GM12878 (cell line): Measurements from ENCODE around the gene BDH1. TPM values are rescaled to one million over a fixed set of nuclear protein-coding genes. Genes with fewer than 3 reads are reported as not detected.

ENCODE experiments used
- ATAC-seq: fragments of 200-7000 bp; cut with Tn5 transposase; 3 replicates; pipeline ENCODE4 v1.9.1; 2020; ENCODE audit warnings: mild to moderate bottlenecking, moderate library complexity
- BruUV-seq: library from RNA; stranded (reverse); fragments of 400-500 nt; replicated peaks from 2 replicates; lab custom pipeline; 2021; lab: Mats Ljungman, UMichigan
- CTCF ChIA-PET: fragments of 300-600 bp; sonication (Branson Sonifier 250); formaldehyde crosslinking; extraction: SDS; loops from one replicate; lab custom pipeline; 2021; ENCODE audit warnings: inconsistent platforms; lab: Yijun Ruan, JAX
- POLR2A ChIA-PET: fragments of 350-600 bp; formaldehyde crosslinking; extraction: SDS; loops from one replicate; lab custom pipeline; 2021; ENCODE audit warnings: inconsistent platforms; lab: Charles Lee
- RAD21 ChIA-PET: fragments of 300-600 bp; sonication (Branson Sonifier 250); formaldehyde crosslinking; loops from one replicate; lab custom pipeline; 2023; ENCODE audit warnings: antibody characterized with exemption; ENCODE audit not compliant: unreplicated experiment; lab: Charles Lee
- SMC1A ChIA-PET: fragments of 300-600 bp; sonication (Branson Sonifier 250); formaldehyde crosslinking; loops from one replicate; lab custom pipeline; 2023; ENCODE audit not compliant: unreplicated experiment, uncharacterized antibody; lab: Charles Lee
- DNase-seq: peaks from one replicate; pipeline ENCODE4 v3.0.0-alpha.2; 2011; ENCODE audit warnings: low read depth, low spot score
- FAIRE-seq: peaks from 3 replicates; lab custom pipeline; 2011; peaks lifted over from hg19 to GRCh38; lab: Jason Lieb, UNC
- H2AFZ ChIP-seq: 2 replicates; pipeline ENCODE4 v1.6.0; 2011; ENCODE audit warnings: low read depth, low read length, control low read depth; ENCODE audit not compliant: control insufficient read depth
- H3K27ac ChIP-seq: 2 replicates; pipeline ENCODE4 v1.5.1; 2011; ENCODE audit warnings: control low read depth; ENCODE audit not compliant: control insufficient read depth, insufficient read depth
- H3K27me3 ChIP-seq, 2 experiments: replicated peaks in 1 of 2; 2 replicates each; pipeline versions ENCODE4 v1.6.0 to v1.6.1; 2011; ENCODE audit warnings: low read length in 1 of 2; ENCODE audit not compliant: control insufficient read depth in 2 of 2, insufficient read depth in 2 of 2
- H3K36me3 ChIP-seq, 2 experiments: 2 replicates each; pipeline ENCODE4 v1.5.1; 2011; ENCODE audit warnings: low read length in 1 of 2; ENCODE audit not compliant: control insufficient read depth in 2 of 2, insufficient read depth in 2 of 2
- H3K4me1 ChIP-seq: 2 replicates; pipeline ENCODE4 v1.6.1; 2011; ENCODE audit warnings: mild to moderate bottlenecking, low read length, moderate library complexity, mixed read lengths; ENCODE audit not compliant: control insufficient read depth, insufficient read depth
- H3K4me2 ChIP-seq: 2 replicates; pipeline ENCODE4 v1.6.0; 2011; ENCODE audit warnings: control low read depth; ENCODE audit not compliant: control insufficient read depth, insufficient read depth
- H3K4me3 ChIP-seq: fragments of 200-600 bp; sonication (generic); 2 replicates; pipeline ENCODE4 v1.5.1; 2016
- H3K79me2 ChIP-seq: 2 replicates; pipeline ENCODE4 v1.6.0; 2011; ENCODE audit warnings: low read length; ENCODE audit not compliant: control insufficient read depth, insufficient read depth
- H3K9ac ChIP-seq: 2 replicates; pipeline ENCODE4 v1.8.0; 2011; ENCODE audit warnings: low read length, control low read depth, mixed read lengths; ENCODE audit not compliant: control insufficient read depth, insufficient read depth
- H3K9me3 ChIP-seq: replicated peaks from 3 replicates; pipeline ENCODE4 v1.5.1; 2011; ENCODE audit warnings: mild to moderate bottlenecking, low read length; ENCODE audit not compliant: control insufficient read depth, insufficient read depth
- H4K20me1 ChIP-seq: 2 replicates; pipeline ENCODE4 v1.6.0; 2011; ENCODE audit not compliant: control insufficient read depth, insufficient read depth
- CBFB ChIP-seq: IDR thresholded peaks from 2 replicates; pipeline ENCODE4 v1.6.1; 2016; ENCODE audit warnings: antibody characterized with exemption, low read depth
- HDGF ChIP-seq: fragments of 450-650 bp; IDR thresholded peaks from 2 replicates; pipeline ENCODE4 v1.6.1; 2016; ENCODE audit warnings: antibody characterized with exemption
- NBN ChIP-seq: fragments of 450-650 bp; IDR thresholded peaks from 2 replicates; pipeline ENCODE4 v1.6.1; 2016
- RUNX3 ChIP-seq: IDR thresholded peaks from 2 replicates; pipeline ENCODE4 v1.6.1; 2012; ENCODE audit warnings: low read length, inconsistent platforms
- WRNIP1 ChIP-seq: IDR thresholded peaks from 2 replicates; pipeline ENCODE4 v1.6.1; 2011; ENCODE audit warnings: low read depth, low read length, improper control_type of control experiment, borderline replicate concordance
- WGBS: methylation state at CpG from one replicate; pipeline ENCODE4 v1.1.6; 2016; ENCODE audit warnings: low lambda C conversion rate; ENCODE audit not compliant: insufficient replicate concordance, insufficient coverage; ENCODE audit errors: missing lambda C conversion rate; 5-methylcytosine and 5-hydroxymethylcytosine counted together
- in situ Hi-C: fragments of 300-500 bp; cut with MboI; formaldehyde crosslinking; loops from 9 replicates; pipeline ENCODE4 v1.14.3; 2018; ENCODE audit warnings: mixed read lengths
- intact Hi-C: fragments of 100-400 bp; cut with micrococcal nuclease; formaldehyde crosslinking; loops from one replicate; pipeline ENCODE4 v1.14.2; 2022; ENCODE audit not compliant: unreplicated experiment
- polyA plus RNA-seq, 11 experiments: library from polyadenylated mRNA; depleted of rRNA in 4 of 11; unstranded in 6 of 11; stranded (reverse) in 5 of 11; fragments of >200 nt; fragmentation: Nextera tagmentation in 4 of 11; fragmentation: Illumina TruSeq in 1 of 11; extraction: Ambion mirVana in 4 of 11; extraction: Trizol in 1 of 11; gene quantifications; 1 replicate in 1 of 11; 2 replicates in 10 of 11; pipeline versions ENCODE4 v1.2.1 to v1.2.3, GENCODE V29; 2011 to 2016; ENCODE audit warnings: inconsistent platforms in 2 of 11, missing spikeins in 2 of 11, low read depth in 1 of 11
- total RNA-seq, 4 experiments: library from RNA; depleted of rRNA in 3 of 4; stranded (reverse); fragments of >200 nt in 3 of 4; fragmentation: Illumina TruSeq in 1 of 4; extraction: Trizol in 1 of 4; gene quantifications; 2 replicates each; pipeline versions ENCODE4 v1.2.1 to v1.2.3, GENCODE V29; 2013 to 2021
- TF ChIP-seq, protein P1 (sequence below): IDR thresholded peaks from 2 replicates; pipeline ENCODE4 v1.6.1; 2012; ENCODE audit warnings: mild to moderate bottlenecking, low read depth, low read length
- TF ChIP-seq, protein P2 (sequence below): IDR thresholded peaks from 2 replicates; pipeline ENCODE4 v1.6.1; 2012; ENCODE audit warnings: low read depth, low read length, improper control_type of control experiment
- TF ChIP-seq, protein P3 (sequence below): fragments of 450-650 bp; IDR thresholded peaks from 2 replicates; pipeline ENCODE4 v1.6.1; 2017; ENCODE audit warnings: mild to moderate bottlenecking, moderate library complexity
- TF ChIP-seq, protein P4 (sequence below): fragments of 450-650 bp; IDR thresholded peaks from 2 replicates; pipeline ENCODE4 v1.6.1; 2016; ENCODE audit warnings: mild to moderate bottlenecking, moderate library complexity, borderline replicate concordance

Gene BDH1
- total and polyA plus RNA-seq, 10 of the 15 experiments (the other 5 are each of a cell fraction or from before 2014, with no cell fraction given), result 11.3 to 84.5 (median 60.3) TPM

DNA sequence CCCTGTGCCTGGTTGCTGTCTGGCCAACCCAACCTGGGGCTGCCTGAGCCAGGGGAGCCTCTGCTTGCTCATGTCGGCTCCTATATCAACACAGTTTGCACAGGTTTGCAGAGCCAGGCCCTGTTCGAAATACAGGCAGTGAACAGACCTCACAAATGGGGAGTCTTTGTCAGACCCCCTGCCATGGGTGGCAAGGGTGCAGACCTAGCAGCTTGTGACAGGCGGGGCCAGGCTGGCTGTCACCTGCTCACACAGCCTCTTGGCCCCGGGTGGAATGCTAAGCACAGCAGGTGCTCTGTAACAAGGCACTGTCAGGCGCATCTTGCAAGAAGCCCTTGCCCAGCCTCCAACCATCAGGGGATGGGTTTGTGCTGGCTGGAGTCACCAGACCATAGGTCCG lies 47.3 kb downstream of the BDH1 start:
- in situ Hi-C loops, result loop anchor here (25.0 kb wide), 1 partner anchor 521 kb away; no protein-coding TSS in a partner anchor
- DNase-seq (no peak), ATAC-seq (no peak), FAIRE-seq (no peak)
- Histone ChIP-seq H3K4me3 (no peak overlapping the region), H3K79me2 (no peaks in the 10 kb centered on the region), H4K20me1 (no peaks in the 10 kb centered on the region; the same call in 1 of the 2 replicates), H3K9me3 (no peaks in the 10 kb centered on the region), H3K4me2 (no peak overlapping the region), H3K9ac (no peak overlapping the region), H2AFZ (no peak overlapping the region), H3K27ac (no peak overlapping the region), H3K36me3 (peaks cover 0 to 10% of the 10 kb centered on the region in 2 experiments; a peak in 3 of 4 replicates), H3K4me1 (no peaks in the 10 kb centered on the region), H3K27me3 (no peaks in the 10 kb centered on the region)
- RAD21 ChIA-PET, result interaction anchor here (0.6 to 4.5 kb wide), 3 partner anchors 113 to 524 kb away, joined by 3 to 26 read pairs (median 3); no protein-coding TSS in a partner anchor
- intact Hi-C loops, result no loop called here
- TF ChIP-seq HDGF, result no peak
- no peak for TF ChIP-seq RUNX3
- TF ChIP-seq, protein P1, sequence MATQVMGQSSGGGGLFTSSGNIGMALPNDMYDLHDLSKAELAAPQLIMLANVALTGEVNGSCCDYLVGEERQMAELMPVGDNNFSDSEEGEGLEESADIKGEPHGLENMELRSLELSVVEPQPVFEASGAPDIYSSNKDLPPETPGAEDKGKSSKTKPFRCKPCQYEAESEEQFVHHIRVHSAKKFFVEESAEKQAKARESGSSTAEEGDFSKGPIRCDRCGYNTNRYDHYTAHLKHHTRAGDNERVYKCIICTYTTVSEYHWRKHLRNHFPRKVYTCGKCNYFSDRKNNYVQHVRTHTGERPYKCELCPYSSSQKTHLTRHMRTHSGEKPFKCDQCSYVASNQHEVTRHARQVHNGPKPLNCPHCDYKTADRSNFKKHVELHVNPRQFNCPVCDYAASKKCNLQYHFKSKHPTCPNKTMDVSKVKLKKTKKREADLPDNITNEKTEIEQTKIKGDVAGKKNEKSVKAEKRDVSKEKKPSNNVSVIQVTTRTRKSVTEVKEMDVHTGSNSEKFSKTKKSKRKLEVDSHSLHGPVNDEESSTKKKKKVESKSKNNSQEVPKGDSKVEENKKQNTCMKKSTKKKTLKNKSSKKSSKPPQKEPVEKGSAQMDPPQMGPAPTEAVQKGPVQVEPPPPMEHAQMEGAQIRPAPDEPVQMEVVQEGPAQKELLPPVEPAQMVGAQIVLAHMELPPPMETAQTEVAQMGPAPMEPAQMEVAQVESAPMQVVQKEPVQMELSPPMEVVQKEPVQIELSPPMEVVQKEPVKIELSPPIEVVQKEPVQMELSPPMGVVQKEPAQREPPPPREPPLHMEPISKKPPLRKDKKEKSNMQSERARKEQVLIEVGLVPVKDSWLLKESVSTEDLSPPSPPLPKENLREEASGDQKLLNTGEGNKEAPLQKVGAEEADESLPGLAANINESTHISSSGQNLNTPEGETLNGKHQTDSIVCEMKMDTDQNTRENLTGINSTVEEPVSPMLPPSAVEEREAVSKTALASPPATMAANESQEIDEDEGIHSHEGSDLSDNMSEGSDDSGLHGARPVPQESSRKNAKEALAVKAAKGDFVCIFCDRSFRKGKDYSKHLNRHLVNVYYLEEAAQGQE, result no peak
- no peak for TF ChIP-seq WRNIP1
- TF ChIP-seq, protein P2, sequence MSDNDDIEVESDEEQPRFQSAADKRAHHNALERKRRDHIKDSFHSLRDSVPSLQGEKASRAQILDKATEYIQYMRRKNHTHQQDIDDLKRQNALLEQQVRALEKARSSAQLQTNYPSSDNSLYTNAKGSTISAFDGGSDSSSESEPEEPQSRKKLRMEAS, result no peak
- TF ChIP-seq, protein P3, sequence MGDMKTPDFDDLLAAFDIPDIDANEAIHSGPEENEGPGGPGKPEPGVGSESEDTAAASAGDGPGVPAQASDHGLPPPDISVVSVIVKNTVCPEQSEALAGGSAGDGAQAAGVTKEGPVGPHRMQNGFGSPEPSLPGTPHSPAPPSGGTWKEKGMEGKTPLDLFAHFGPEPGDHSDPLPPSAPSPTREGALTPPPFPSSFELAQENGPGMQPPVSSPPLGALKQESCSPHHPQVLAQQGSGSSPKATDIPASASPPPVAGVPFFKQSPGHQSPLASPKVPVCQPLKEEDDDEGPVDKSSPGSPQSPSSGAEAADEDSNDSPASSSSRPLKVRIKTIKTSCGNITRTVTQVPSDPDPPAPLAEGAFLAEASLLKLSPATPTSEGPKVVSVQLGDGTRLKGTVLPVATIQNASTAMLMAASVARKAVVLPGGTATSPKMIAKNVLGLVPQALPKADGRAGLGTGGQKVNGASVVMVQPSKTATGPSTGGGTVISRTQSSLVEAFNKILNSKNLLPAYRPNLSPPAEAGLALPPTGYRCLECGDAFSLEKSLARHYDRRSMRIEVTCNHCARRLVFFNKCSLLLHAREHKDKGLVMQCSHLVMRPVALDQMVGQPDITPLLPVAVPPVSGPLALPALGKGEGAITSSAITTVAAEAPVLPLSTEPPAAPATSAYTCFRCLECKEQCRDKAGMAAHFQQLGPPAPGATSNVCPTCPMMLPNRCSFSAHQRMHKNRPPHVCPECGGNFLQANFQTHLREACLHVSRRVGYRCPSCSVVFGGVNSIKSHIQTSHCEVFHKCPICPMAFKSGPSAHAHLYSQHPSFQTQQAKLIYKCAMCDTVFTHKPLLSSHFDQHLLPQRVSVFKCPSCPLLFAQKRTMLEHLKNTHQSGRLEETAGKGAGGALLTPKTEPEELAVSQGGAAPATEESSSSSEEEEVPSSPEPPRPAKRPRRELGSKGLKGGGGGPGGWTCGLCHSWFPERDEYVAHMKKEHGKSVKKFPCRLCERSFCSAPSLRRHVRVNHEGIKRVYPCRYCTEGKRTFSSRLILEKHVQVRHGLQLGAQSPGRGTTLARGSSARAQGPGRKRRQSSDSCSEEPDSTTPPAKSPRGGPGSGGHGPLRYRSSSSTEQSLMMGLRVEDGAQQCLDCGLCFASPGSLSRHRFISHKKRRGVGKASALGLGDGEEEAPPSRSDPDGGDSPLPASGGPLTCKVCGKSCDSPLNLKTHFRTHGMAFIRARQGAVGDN, result no peak
- TF ChIP-seq, protein P4, sequence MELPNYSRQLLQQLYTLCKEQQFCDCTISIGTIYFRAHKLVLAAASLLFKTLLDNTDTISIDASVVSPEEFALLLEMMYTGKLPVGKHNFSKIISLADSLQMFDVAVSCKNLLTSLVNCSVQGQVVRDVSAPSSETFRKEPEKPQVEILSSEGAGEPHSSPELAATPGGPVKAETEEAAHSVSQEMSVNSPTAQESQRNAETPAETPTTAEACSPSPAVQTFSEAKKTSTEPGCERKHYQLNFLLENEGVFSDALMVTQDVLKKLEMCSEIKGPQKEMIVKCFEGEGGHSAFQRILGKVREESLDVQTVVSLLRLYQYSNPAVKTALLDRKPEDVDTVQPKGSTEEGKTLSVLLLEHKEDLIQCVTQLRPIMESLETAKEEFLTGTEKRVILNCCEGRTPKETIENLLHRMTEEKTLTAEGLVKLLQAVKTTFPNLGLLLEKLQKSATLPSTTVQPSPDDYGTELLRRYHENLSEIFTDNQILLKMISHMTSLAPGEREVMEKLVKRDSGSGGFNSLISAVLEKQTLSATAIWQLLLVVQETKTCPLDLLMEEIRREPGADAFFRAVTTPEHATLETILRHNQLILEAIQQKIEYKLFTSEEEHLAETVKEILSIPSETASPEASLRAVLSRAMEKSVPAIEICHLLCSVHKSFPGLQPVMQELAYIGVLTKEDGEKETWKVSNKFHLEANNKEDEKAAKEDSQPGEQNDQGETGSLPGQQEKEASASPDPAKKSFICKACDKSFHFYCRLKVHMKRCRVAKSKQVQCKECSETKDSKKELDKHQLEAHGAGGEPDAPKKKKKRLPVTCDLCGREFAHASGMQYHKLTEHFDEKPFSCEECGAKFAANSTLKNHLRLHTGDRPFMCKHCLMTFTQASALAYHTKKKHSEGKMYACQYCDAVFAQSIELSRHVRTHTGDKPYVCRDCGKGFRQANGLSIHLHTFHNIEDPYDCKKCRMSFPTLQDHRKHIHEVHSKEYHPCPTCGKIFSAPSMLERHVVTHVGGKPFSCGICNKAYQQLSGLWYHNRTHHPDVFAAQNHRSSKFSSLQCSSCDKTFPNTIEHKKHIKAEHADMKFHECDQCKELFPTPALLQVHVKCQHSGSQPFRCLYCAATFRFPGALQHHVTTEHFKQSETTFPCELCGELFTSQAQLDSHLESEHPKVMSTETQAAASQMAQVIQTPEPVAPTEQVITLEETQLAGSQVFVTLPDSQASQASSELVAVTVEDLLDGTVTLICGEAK, result no peak
- no peak for TF ChIP-seq NBN
- TF ChIP-seq CBFB, result no peak
- SMC1A ChIA-PET, result interaction anchor here (1.0 to 3.1 kb wide), 3 partner anchors 139 to 286 kb away, joined by 3 to 14 read pairs (median 6); no protein-coding TSS in a partner anchor
- POLR2A ChIA-PET, result no interaction called here
- no TSS peak for BruUV-seq
- 64% methylated on average over 6 of the region's 6 CpGs for WGBS
- CTCF ChIA-PET, result interaction anchor here (1.2 to 4.2 kb wide), 3 partner anchors 8 to 285 kb away, joined by 4 to 38 read pairs (median 30); no protein-coding TSS in a partner anchor
